CD4-positive, alpha-beta T cell (primary cell): Measurements from ENCODE around the gene PARD3B. TPM values are rescaled to one million over a fixed set of nuclear protein-coding genes. Genes with fewer than 3 reads are reported as not detected.

Experiments used
- ATAC-seq: fragments of 200-7000 bp; cut with Tn5 transposase; one replicate; pipeline ENCODE4 v1.10.0; 2022; ENCODE audit warnings: mild to moderate bottlenecking; ENCODE audit not compliant: poor library complexity
- CTCF ChIA-PET: fragments of 350-600 bp; sonication (Branson Sonifier 250); formaldehyde crosslinking; loops from one replicate; lab custom pipeline; 2021; ENCODE audit warnings: antibody characterized with exemption, inconsistent platforms; lab: Charles Lee
- POLR2A ChIA-PET: fragments of 350-600 bp; sonication (Branson Sonifier 250); formaldehyde crosslinking; loops from one replicate; lab custom pipeline; 2021; ENCODE audit warnings: antibody characterized with exemption, inconsistent platforms; lab: Charles Lee
- DNase-seq, 14 experiments: peaks; one replicate each; pipeline ENCODE4 v3.0.0-alpha.2; 2013 to 2020; ENCODE audit warnings: mixed read lengths in 2 of 14
- H3K27ac ChIP-seq, 2 donors: one replicate each; pipeline versions ENCODE4 v1.5.1 to v1.7.0; 2013; ENCODE audit warnings: low read length in 2 of 2, low read depth in 1 of 2, mild to moderate bottlenecking in 1 of 2
- H3K27me3 ChIP-seq, 2 experiments: 1 replicate in 1 of 2; 2 replicates in 1 of 2; pipeline versions ENCODE4 v1.6.1 to v1.7.0; 2013; ENCODE audit warnings: low read length in 2 of 2, control low read depth in 1 of 2, mild to moderate bottlenecking in 1 of 2, moderate library complexity in 1 of 2; ENCODE audit not compliant: insufficient read depth in 2 of 2, control insufficient read depth in 1 of 2
- H3K36me3 ChIP-seq: one replicate; pipeline ENCODE4 v1.6.1; 2013; ENCODE audit warnings: low read length, control low read depth; ENCODE audit not compliant: insufficient read depth
- H3K4me1 ChIP-seq: one replicate; pipeline ENCODE4 v1.6.1; 2013; ENCODE audit warnings: low read length, control low read depth; ENCODE audit not compliant: insufficient read depth
- H3K4me3 ChIP-seq: one replicate; pipeline ENCODE4 v1.5.1; 2013; ENCODE audit warnings: mild to moderate bottlenecking, low read length, moderate library complexity
- H3K9me3 ChIP-seq, 2 experiments: 1 replicate in 1 of 2; 2 replicates in 1 of 2; pipeline versions ENCODE4 v1.6.1 to v1.7.0; 2013; ENCODE audit warnings: low read length in 2 of 2, mild to moderate bottlenecking in 2 of 2, control low read depth in 1 of 2, moderate library complexity in 1 of 2; ENCODE audit not compliant: control insufficient read depth in 1 of 2, insufficient read depth in 1 of 2
- H3K27ac Mint-ChIP-seq: one replicate; pipeline ENCODE4 v1.8.0; 2020; ENCODE audit warnings: mixed read lengths
- H3K27me3 Mint-ChIP-seq: one replicate; pipeline ENCODE4 v1.8.0; 2021; ENCODE audit warnings: mixed read lengths
- H3K36me3 Mint-ChIP-seq: one replicate; pipeline ENCODE4 v1.8.0; 2021; ENCODE audit warnings: low read depth, mixed read lengths
- H3K4me1 Mint-ChIP-seq: one replicate; pipeline ENCODE4 v1.8.0; 2021; ENCODE audit warnings: low read depth, mixed read lengths
- H3K4me3 Mint-ChIP-seq: one replicate; pipeline ENCODE4 v1.8.0; 2020; ENCODE audit warnings: mild to moderate bottlenecking, mixed read lengths
- H3K9me3 Mint-ChIP-seq: one replicate; pipeline ENCODE4 v1.8.0; 2020; ENCODE audit warnings: mixed read lengths
- intact Hi-C, 2 experiments: fragments of 100-400 bp; cut with DNase I in 1 of 2; cut with micrococcal nuclease in 1 of 2; formaldehyde crosslinking; loops; one replicate each; pipeline versions ENCODE4 v1.15.1 to v1.9.0; 2023 to 2025; cut with DNase I, micrococcal nuclease
- total RNA-seq, 174 experiments: library from RNA in 2 of 174; stranded (reverse) in 2 of 174; gene quantifications; one replicate each; pipeline ENCODE4 v1.2.3 and lab custom pipeline; 2021 to 2026
- TF ChIP-seq, protein P1 (sequence below): fragments of 200-600 bp; IDR thresholded peaks from one replicate; pipeline ENCODE4 v1.8.0; 2022; ENCODE audit warnings: antibody characterized with exemption, mild to moderate bottlenecking

The PARD3B gene
- total RNA-seq, 2 experiments from 2014 or later: 0.87 to 1.9 TPM

DNA sequence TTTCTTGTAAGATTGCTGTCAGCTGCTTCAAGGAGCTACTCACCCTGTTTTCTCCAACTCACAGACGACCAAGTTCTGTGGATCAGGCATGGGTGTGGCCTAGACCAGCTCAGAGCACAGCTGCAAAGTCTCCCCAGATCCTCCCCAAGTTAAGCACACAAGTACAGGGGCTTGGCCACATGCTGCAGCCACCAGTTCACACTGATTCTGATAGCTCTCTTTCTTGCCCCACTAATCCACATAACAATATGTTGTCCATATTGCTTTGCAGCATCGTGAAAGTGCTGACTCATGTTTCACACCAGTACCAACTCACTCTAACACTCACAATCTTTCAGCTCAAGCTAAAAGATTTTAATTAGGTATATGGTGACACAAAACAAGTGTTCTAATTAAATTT is 437.0 kb downstream of the PARD3B start:
- DNase-seq: peak in 1 of 14 experiments; percentile 25
- intact Hi-C loops: no loop called here
- no peak overlapping the region for H3K4me3 Mint-ChIP-seq
- ATAC-seq: peak; percentile 43
- Histone ChIP-seq H3K4me3 (no peak overlapping the region), H3K27me3 (no peaks in the 10 kb centered on the region), H3K27ac (no peak overlapping the region), H3K4me1 (peaks cover 4% of the 10 kb centered on the region), H3K36me3 (no peaks in the 10 kb centered on the region), H3K9me3 (peaks cover 0 to 4% of the 10 kb centered on the region in 2 experiments)
- peak overlapping the region; percentile 13 for H3K27ac Mint-ChIP-seq
- H3K9me3 Mint-ChIP-seq: peaks cover 4% of the 10 kb centered on the region
- CTCF ChIA-PET: interaction anchor here (0.7 kb wide), 1 partner anchor 31 kb away, joined by 3 read pairs; no protein-coding TSS in a partner anchor
- no peaks in the 10 kb centered on the region for H3K36me3 Mint-ChIP-seq
- POLR2A ChIA-PET: interaction anchor here (1.2 to 1.6 kb wide), 3 partner anchors 11 to 32 kb away, joined by 3 to 15 read pairs (median 9); no protein-coding TSS in a partner anchor
- H3K27me3 Mint-ChIP-seq: no peaks in the 10 kb centered on the region
- peaks cover 27% of the 10 kb centered on the region for H3K4me1 Mint-ChIP-seq
- TF ChIP-seq, protein P1, sequence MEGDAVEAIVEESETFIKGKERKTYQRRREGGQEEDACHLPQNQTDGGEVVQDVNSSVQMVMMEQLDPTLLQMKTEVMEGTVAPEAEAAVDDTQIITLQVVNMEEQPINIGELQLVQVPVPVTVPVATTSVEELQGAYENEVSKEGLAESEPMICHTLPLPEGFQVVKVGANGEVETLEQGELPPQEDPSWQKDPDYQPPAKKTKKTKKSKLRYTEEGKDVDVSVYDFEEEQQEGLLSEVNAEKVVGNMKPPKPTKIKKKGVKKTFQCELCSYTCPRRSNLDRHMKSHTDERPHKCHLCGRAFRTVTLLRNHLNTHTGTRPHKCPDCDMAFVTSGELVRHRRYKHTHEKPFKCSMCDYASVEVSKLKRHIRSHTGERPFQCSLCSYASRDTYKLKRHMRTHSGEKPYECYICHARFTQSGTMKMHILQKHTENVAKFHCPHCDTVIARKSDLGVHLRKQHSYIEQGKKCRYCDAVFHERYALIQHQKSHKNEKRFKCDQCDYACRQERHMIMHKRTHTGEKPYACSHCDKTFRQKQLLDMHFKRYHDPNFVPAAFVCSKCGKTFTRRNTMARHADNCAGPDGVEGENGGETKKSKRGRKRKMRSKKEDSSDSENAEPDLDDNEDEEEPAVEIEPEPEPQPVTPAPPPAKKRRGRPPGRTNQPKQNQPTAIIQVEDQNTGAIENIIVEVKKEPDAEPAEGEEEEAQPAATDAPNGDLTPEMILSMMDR: no peak

DNA sequence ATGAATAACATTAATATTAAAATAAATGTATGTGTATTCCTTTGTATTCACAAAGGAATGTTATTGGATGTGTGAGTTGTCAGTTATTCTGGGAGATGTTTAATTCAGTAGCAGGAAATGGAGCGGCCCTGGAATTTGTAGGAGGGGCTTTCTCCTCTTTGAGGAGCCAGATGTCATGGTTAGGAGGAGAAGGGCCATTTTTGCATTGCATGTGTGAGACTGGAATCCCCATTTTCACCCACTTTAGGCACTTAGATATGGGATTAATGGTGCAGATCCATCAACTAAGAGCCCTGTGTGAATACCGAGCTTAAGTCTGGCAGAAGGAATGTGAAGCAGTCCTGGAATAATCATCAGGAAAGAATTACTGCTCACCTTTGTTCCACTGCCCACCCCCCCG is 439.2 kb downstream of the PARD3B start:
- Mint-ChIP-seq H3K9me3 (peaks cover 2% of the 10 kb centered on the region), H3K4me1 (peaks cover 28% of the 10 kb centered on the region), H3K4me3 (no peak overlapping the region), H3K36me3 (no peaks in the 10 kb centered on the region), H3K27me3 (no peaks in the 10 kb centered on the region), H3K27ac (no peak overlapping the region)
- DNase-seq (no peak), ATAC-seq (no peak)
- intact Hi-C loops: no loop called here
- CTCF ChIA-PET: no interaction called here
- no peaks in the 10 kb centered on the region for H3K9me3 ChIP-seq
- no peaks in the 10 kb centered on the region for H3K27me3 ChIP-seq
- TF ChIP-seq, protein P1: no peak
- no peaks in the 10 kb centered on the region for H3K36me3 ChIP-seq
- H3K4me3 ChIP-seq: no peak overlapping the region
- H3K4me1 ChIP-seq: peaks cover 4% of the 10 kb centered on the region
- POLR2A ChIA-PET: no interaction called here
- no peak overlapping the region for H3K27ac ChIP-seq

DNA sequence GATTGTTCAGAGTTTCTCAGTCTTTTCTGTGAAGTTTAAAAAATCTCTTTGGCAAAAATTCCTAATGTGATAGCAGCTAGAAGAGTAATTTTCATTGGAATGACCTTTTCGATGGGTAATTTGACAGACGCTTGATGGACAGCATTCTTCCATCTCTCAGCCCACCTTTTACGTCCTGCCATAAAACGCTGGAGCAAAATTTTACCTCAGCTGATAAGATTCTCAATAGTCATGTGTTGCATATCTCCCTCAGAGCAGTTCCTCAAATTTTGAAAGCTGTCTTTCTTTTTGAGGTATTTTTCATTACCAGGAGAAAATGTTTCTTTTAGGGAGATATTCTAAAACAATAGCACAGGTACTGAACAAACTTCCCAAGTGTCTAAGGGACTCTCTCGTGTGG is 441.4 kb downstream of the PARD3B start:
- intact Hi-C loops: no loop called here

More for the DNA sequence above, 441.4 kb downstream of the PARD3B start:
- Histone ChIP-seq H3K4me1 (peaks cover 4% of the 10 kb centered on the region), H3K27me3 (no peaks in the 10 kb centered on the region), H3K4me3 (no peak overlapping the region), H3K36me3 (no peaks in the 10 kb centered on the region), H3K27ac (no peak overlapping the region), H3K9me3 (no peaks in the 10 kb centered on the region)
- ATAC-seq (no peak), DNase-seq (no peak)
- Mint-ChIP-seq H3K4me3 (no peak overlapping the region), H3K4me1 (peaks cover 21% of the 10 kb centered on the region), H3K27ac (no peak overlapping the region), H3K36me3 (no peaks in the 10 kb centered on the region), H3K27me3 (no peaks in the 10 kb centered on the region), H3K9me3 (peaks cover 2% of the 10 kb centered on the region)
- TF ChIP-seq, protein P1: no peak
- CTCF ChIA-PET: no interaction called here
- POLR2A ChIA-PET: interaction anchor here (0.5 kb wide), 1 partner anchor 18 kb away, joined by 4 read pairs; no protein-coding TSS in a partner anchor
